NCI-H1417 treated with DMSO at 0.1 percent for 48 hours (cell line): ENCODE measurements around the gene DIP2C.
A peak's percentile ranks its signal among the peaks of the same experiment; 100 is the strongest.
"Not testable (repeated sequence)": the region's sequence is repeated elsewhere in the genome, so short reads cannot be mapped to it uniquely, and the experiment has no call there.

Experiments
- DNase-seq: peaks from one replicate; lab custom pipeline; 2025; lab: John Stamatoyannopoulos, UW

DIP2C gene

GRCh38 chr10:373526-374309 lies 315.8 kb downstream of the DIP2C start:
- no peak for DNase-seq

GRCh38 chr10:373015-373414 lies 316.5 kb downstream of the DIP2C start:
- DNase-seq: no peak

GRCh38 chr10:372566-372965 lies 316.9 kb downstream of the DIP2C start:
- no peak for DNase-seq

- no peak for DNase-seq
These were observed 318.0 kb downstream of the DIP2C start for GRCh38 chr10:371515-371914.

GRCh38 chr10:370449-370825 lies 319.0 kb downstream of the DIP2C start:
- DNase-seq: no peak

GRCh38 chr10:369684-370448 lies 319.6 kb downstream of the DIP2C start:
- no peak for DNase-seq

- no peak for DNase-seq
These were observed 320.2 kb downstream of the DIP2C start for GRCh38 chr10:369221-369683.

- no peak for DNase-seq
These were observed 320.8 kb downstream of the DIP2C start for GRCh38 chr10:368579-369220.

- DNase-seq: not testable (repeated sequence)
These were observed 321.4 kb downstream of the DIP2C start for GRCh38 chr10:368107-368506.

- DNase-seq: no peak
These were observed 321.8 kb downstream of the DIP2C start for GRCh38 chr10:367636-368035.

GRCh38 chr10:366186-366585 lies 323.3 kb downstream of the DIP2C start:
- DNase-seq: no peak

GRCh38 chr10:364267-364775 lies 325.1 kb downstream of the DIP2C start:
- no peak for DNase-seq

GRCh38 chr10:363152-363551 lies 326.3 kb downstream of the DIP2C start:
- DNase-seq: no peak

GRCh38 chr10:361203-362081 lies 328.0 kb downstream of the DIP2C start:
- DNase-seq: no peak

- DNase-seq: peak; percentile 58
These were observed 328.8 kb downstream of the DIP2C start for GRCh38 chr10:360653-361052.

- no peak for DNase-seq
These were observed 329.7 kb downstream of the DIP2C start for GRCh38 chr10:359762-360161.

GRCh38 chr10:359093-359492 lies 330.4 kb downstream of the DIP2C start:
- no peak for DNase-seq

GRCh38 chr10:357201-357950 lies 332.1 kb downstream of the DIP2C start:
- DNase-seq: no peak

GRCh38 chr10:356452-356851 lies 333.0 kb downstream of the DIP2C start:
- DNase-seq: no peak

GRCh38 chr10:354901-355617 lies 334.4 kb downstream of the DIP2C start:
- no peak for DNase-seq
